Keratinocyte (primary cell): Measurements from ENCODE around the gene COQ9. TPM values are rescaled to one million over a fixed set of nuclear protein-coding genes. Genes with fewer than 3 reads are reported as not detected.

ENCODE experiments used
- DNase-seq: peaks from one replicate; pipeline ENCODE4 v3.0.0-alpha.2; 2011; ENCODE audit warnings: low read depth, missing footprints, low spot score
- FAIRE-seq: peaks from 2 replicates; lab custom pipeline; 2011; peaks lifted over from hg19 to GRCh38; lab: Jason Lieb, UNC
- H2AFZ ChIP-seq: 2 replicates; pipeline ENCODE4 v1.6.0; 2012; ENCODE audit warnings: low read length, control low read depth, inconsistent platforms; ENCODE audit not compliant: control insufficient read depth
- H3K27ac ChIP-seq: 2 replicates; pipeline ENCODE4 v1.5.1; 2011; ENCODE audit warnings: low read length; ENCODE audit not compliant: control insufficient read depth, insufficient read depth
- H3K27me3 ChIP-seq: 3 replicates; pipeline ENCODE4 v1.6.0; 2011; ENCODE audit warnings: low read length; ENCODE audit not compliant: control insufficient read depth, insufficient read depth; ENCODE audit errors: extremely low read depth
- H3K36me3 ChIP-seq, 2 experiments: 2 replicates in 1 of 2; 3 replicates in 1 of 2; pipeline ENCODE4 v1.5.1; 2011; ENCODE audit warnings: low read length in 2 of 2, mild to moderate bottlenecking in 1 of 2; ENCODE audit not compliant: control insufficient read depth in 2 of 2, insufficient read depth in 2 of 2; ENCODE audit errors: extremely low read depth in 1 of 2
- H3K4me1 ChIP-seq: 3 replicates; pipeline ENCODE4 v1.5.1; 2011; ENCODE audit warnings: low read length; ENCODE audit not compliant: control insufficient read depth, insufficient read depth; ENCODE audit errors: extremely low read depth
- H3K4me2 ChIP-seq: 3 replicates; pipeline ENCODE4 v1.6.0; 2011; ENCODE audit warnings: low read depth, low read length; ENCODE audit not compliant: control insufficient read depth, insufficient read depth; ENCODE audit errors: extremely low read depth
- H3K4me3 ChIP-seq, 3 experiments: fragments of 200-600 bp in 1 of 3; sonication (generic) in 1 of 3; 2 replicates in 2 of 3; 3 replicates in 1 of 3; pipeline ENCODE4 v1.5.1; 2011 to 2016; ENCODE audit warnings: low read length in 3 of 3, mild to moderate bottlenecking in 3 of 3, control low read depth in 2 of 3, inconsistent platforms in 1 of 3, low read depth in 1 of 3, mixed read lengths in 1 of 3, mixed run types in 1 of 3, moderate library complexity in 1 of 3; ENCODE audit not compliant: control insufficient read depth in 2 of 3, insufficient read depth in 2 of 3; ENCODE audit errors: extremely low read depth in 1 of 3
- H3K79me2 ChIP-seq: 2 replicates; pipeline ENCODE4 v1.6.0; 2012; ENCODE audit warnings: low read length; ENCODE audit not compliant: control insufficient read depth, insufficient read depth
- H3K9ac ChIP-seq: 3 replicates; pipeline ENCODE4 v1.6.0; 2011; ENCODE audit warnings: low read length; ENCODE audit not compliant: control insufficient read depth, insufficient read depth; ENCODE audit errors: extremely low read depth
- H3K9me1 ChIP-seq: 3 replicates; pipeline ENCODE4 v1.6.0; 2011; ENCODE audit warnings: low read length; ENCODE audit not compliant: control insufficient read depth, insufficient read depth; ENCODE audit errors: extremely low read depth
- H3K9me3 ChIP-seq: 2 replicates; pipeline ENCODE4 v1.5.1; 2012; ENCODE audit warnings: low read depth, low read length; ENCODE audit not compliant: control insufficient read depth
- H4K20me1 ChIP-seq: 3 replicates; pipeline ENCODE4 v1.6.0; 2011; ENCODE audit warnings: low read length; ENCODE audit not compliant: control insufficient read depth, insufficient read depth; ENCODE audit errors: extremely low read depth
- CTCF ChIP-seq, 3 experiments: IDR thresholded peaks in 1 of 3; conservative IDR thresholded peaks in 1 of 3; optimal IDR thresholded peaks in 1 of 3; 2 replicates in 2 of 3; 3 replicates in 1 of 3; pipeline versions ENCODE3 to v1.5.1; 2011; ENCODE audit warnings: low read length in 3 of 3, mild to moderate bottlenecking in 3 of 3, moderate library complexity in 2 of 3, control low read depth in 1 of 3, inconsistent platforms in 1 of 3; ENCODE audit not compliant: insufficient read depth in 2 of 3; ENCODE audit errors: extremely low read depth in 1 of 3
- EZH2 ChIP-seq: IDR thresholded peaks from one replicate; pipeline ENCODE4 v1.6.1; 2012; ENCODE audit warnings: inconsistent platforms, mild to moderate bottlenecking, low read length, moderate library complexity
- dilution Hi-C: fragments of 300-500 bp; cut with MboI; formaldehyde crosslinking; loops from one replicate; pipeline ENCODE4 v1.7.0; 2020; ENCODE audit warnings: low sequenced_read_pairs; ENCODE audit not compliant: extremely low pct_ligation_motif_present
- polyA plus RNA-seq, 5 experiments: library from polyadenylated mRNA; depleted of rRNA in 3 of 5; stranded (reverse) in 3 of 5; stranded (forward) in 1 of 5; unstranded in 1 of 5; fragments of >200 nt; gene quantifications; 1 replicate in 1 of 5; 2 replicates in 3 of 5; 3 replicates in 1 of 5; pipeline versions ENCODE4 v1.2.1 to v1.2.3, GENCODE V29; 2011 to 2012; ENCODE audit warnings: missing spikeins in 2 of 5, low read depth in 1 of 5, low replicate concordance in 1 of 5

COQ9 gene
- polyA plus RNA-seq, 1 donor (not counting 4 experiments of a cell fraction or from before 2014, with no cell fraction given) = 62.8 TPM

- no peak overlapping the region for H3K27ac ChIP-seq
- TF ChIP-seq EZH2 = no peak
- no peak for TF ChIP-seq CTCF (optimal IDR thresholded peaks at IDR 0.05 in 1 of 3, IDR thresholded peaks at IDR 0.05 in 1 of 3, conservative IDR thresholded peaks at IDR 0.05 in 1 of 3; ENCODE audit: extremely low read depth in 1 of 3, insufficient read depth in 2 of 3, low read length in 3 of 3)
- H3K9ac ChIP-seq = no peak overlapping the region
- no peaks in the 10 kb centered on the region for H3K27me3 ChIP-seq
- H3K36me3 ChIP-seq = no peaks in the 10 kb centered on the region
- H3K4me2 ChIP-seq = no peak overlapping the region
- DNase-seq = no peak
- no peaks in the 10 kb centered on the region for H3K9me1 ChIP-seq
- no peaks in the 10 kb centered on the region for H3K9me3 ChIP-seq
- H2AFZ ChIP-seq = no peak overlapping the region
- no peaks in the 10 kb centered on the region for H3K79me2 ChIP-seq
- dilution Hi-C loops = loop anchor here (5.0 to 10.0 kb wide), 2 partner anchors 75 to 112 kb away; no protein-coding TSS in a partner anchor
- H3K4me3 ChIP-seq = no peak overlapping the region
- FAIRE-seq = no peak
- H3K4me1 ChIP-seq = peaks cover 23% of the 10 kb centered on the region
- no peaks in the 10 kb centered on the region for H4K20me1 ChIP-seq
Measured at GRCh38 chr16:57419506-57419905, 27.8 kb upstream of the COQ9 start.

GRCh38 chr16:57422026-57422944 lies 25.0 kb upstream of the COQ9 start:
- H4K20me1 ChIP-seq = no peaks in the 10 kb centered on the region
- H3K9ac ChIP-seq = no peak overlapping the region
- FAIRE-seq (peak; percentile 34), DNase-seq (no peak)
- H3K9me3 ChIP-seq = no peaks in the 10 kb centered on the region
- TF ChIP-seq CTCF (optimal IDR thresholded peaks at IDR 0.05 in 1 of 3, IDR thresholded peaks at IDR 0.05 in 1 of 3, conservative IDR thresholded peaks at IDR 0.05 in 1 of 3; ENCODE audit: extremely low read depth in 1 of 3, insufficient read depth in 2 of 3, low read length in 3 of 3) (peak; percentile 52 to 77 (median 77)), EZH2 (no peak)
- peaks cover 3 to 5% of the 10 kb centered on the region in 2 experiments for H3K36me3 ChIP-seq
- H3K27me3 ChIP-seq = no peaks in the 10 kb centered on the region
- no peak overlapping the region for H3K4me3 ChIP-seq
- H3K4me2 ChIP-seq = no peak overlapping the region
- no peaks in the 10 kb centered on the region for H3K79me2 ChIP-seq
- dilution Hi-C loops = no loop called here
- no peak overlapping the region for H2AFZ ChIP-seq
- H3K27ac ChIP-seq = no peak overlapping the region
- peaks cover 18% of the 10 kb centered on the region for H3K4me1 ChIP-seq
- H3K9me1 ChIP-seq = no peaks in the 10 kb centered on the region
